ENCODE results near the gene ARHGAP26.

The ARHGAP26 gene

DNA sequence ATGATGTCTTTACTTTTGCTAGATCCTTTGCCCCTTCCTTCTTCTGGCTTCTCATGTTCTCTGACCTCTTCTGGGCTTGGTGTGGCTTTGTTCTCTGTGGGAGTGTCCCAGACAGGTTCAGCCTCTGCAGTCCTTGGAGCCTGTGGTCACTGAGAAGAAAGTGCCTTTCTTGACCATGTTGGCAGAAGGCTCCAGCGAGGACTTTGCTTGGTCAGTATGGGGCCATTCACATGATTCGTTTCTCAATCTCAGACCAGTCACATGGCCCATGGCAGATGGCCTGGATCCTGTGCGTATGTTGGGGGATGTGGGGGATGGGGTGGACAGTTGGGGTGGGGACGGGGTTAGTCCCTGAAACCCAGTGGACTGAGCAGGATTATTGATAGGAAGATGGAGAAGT lies 274.1 kb downstream of the ARHGAP26 start:
- DNase-seq (ENCODE audit: low spot score) = no peak

DNA sequence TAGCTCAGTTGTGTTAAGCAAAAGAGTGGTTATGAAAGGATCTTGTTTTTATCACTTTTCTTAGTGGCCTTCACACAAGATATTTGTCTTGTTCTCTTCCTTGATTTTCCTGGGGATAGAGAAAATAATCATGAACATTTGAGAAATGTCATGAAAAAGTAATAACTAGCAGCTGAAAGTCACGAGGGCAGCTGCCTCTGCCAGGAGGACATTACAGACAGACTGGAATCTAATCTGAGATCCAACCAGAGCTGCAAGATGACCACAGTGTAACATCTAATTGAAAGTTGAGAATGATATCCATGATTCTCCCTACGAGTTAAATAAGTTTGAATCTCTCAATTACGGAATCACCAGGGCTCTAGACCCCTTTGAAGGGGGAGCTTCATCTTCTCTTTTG lies 274.9 kb downstream of the ARHGAP26 start:
- DNase-seq (ENCODE audit: low spot score) = no peak

GRCh38 chr5:143046314-143046713 lies 276.1 kb downstream of the ARHGAP26 start:
- no peak for DNase-seq (ENCODE audit: low spot score)

DNA sequence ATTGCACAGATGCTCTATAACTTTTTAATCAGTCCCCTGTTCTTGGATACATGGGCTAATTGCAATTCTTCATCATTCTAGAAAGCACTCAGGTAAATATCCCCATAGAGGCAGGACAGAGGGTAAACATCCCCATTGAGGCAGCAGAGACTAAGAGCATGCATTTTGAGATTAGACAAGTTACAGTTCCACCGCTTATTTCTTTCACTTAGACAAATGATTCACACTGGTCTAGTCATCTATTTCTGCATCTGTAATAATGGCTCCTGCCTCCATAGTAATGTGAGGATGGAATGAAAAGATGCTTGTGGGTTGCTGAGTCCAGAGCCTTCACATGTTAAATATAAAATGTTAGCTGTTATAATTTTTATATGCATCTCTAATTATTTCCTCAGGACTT lies 276.9 kb downstream of the ARHGAP26 start:
- DNase-seq (ENCODE audit: low spot score) = no peak

GRCh38 chr5:143050183-143050582 lies 280.0 kb downstream of the ARHGAP26 start:
- DNase-seq (ENCODE audit: low spot score) = no peak

DNA sequence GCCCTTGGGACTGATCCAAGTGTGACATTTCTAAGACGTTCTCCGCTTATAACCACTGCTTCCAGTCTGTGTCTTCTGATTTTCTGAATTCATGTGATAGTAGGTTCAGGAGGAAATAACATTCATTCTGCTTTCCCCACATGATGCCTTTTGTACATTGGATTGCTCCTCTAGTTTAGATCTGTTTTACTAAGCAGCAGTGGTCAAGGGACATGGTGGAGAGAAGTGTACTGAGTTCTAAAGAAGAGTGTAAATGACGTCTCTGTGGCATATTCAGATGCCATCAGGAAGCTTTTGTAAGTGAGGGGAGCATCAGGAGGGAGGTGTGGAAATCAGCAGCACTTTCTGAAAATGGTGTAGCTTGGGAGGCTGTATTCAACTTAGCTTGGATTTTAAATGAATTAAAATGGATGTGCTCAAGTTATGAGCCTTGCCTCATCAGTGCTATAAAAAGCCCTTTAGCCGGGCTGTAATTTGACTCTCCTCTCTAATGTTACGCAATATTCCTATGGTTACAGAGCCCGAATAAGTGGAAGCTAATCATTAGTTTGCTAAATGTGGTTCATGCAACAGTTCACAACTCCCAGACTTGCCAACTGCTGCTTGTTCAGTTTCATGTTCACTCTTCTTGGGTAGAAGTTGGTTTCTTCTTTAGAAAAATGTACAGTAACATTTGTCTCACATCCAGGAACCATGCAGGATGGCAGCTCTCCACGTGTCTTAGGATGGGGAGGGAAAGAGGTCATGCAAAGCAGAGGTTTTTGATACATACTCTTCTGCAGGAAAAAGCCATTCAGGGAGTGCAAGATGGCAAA lies 281.3 kb downstream of the ARHGAP26 start:
- peak; percentile 70 for DNase-seq (ENCODE audit: low spot score)

- no peak for DNase-seq (ENCODE audit: low spot score)
Measured at GRCh38 chr5:143052967-143053682, 282.9 kb downstream of the ARHGAP26 start.

DNA sequence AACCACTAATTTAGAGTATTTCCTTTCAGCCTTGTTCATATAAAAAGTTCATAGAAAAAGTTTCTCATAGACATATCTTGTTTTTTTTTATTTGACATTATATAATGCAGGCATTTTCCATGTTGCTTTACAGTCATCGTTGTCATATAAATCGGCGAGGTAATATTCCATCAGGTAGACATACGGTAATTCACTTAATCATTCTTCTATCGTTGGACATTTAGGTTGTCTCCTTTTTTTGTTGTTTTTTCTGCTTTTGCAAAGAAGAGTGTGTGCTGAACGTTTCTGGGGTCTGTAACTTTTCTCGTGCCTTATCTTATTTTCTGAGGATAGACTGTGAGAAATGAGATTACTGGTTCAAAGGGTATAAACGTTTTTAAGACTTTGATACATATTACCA lies 283.6 kb downstream of the ARHGAP26 start:
- DNase-seq (ENCODE audit: low spot score) = no peak

DNA sequence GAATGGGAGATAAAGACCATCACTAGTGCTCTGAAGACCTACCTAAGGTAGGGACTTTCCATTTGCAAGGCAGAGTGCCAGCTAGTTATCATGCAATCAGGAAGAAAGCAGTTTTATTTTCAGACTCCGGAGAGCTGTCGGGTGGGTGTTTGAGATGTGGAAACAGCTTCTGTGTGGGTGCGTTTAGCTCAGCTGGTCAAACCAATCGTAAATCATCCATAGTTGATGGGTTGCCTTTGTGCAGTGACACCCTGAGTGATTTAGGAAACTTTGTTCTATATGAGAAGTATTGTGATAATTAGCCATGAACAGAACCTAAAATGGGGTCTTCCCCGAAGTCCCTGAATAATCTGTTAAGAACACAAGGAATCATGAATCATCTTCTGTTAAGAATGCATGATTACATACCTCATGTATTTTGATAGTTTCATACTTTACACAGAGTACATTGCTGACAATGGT lies 284.3 kb downstream of the ARHGAP26 start:
- no peak for DNase-seq (ENCODE audit: low spot score)

GRCh38 chr5:143055596-143056338 lies 285.6 kb downstream of the ARHGAP26 start:
- no peak for DNase-seq (ENCODE audit: low spot score)

GRCh38 chr5:143056339-143056704 lies 286.1 kb downstream of the ARHGAP26 start:
- no peak for DNase-seq (ENCODE audit: low spot score)

DNA sequence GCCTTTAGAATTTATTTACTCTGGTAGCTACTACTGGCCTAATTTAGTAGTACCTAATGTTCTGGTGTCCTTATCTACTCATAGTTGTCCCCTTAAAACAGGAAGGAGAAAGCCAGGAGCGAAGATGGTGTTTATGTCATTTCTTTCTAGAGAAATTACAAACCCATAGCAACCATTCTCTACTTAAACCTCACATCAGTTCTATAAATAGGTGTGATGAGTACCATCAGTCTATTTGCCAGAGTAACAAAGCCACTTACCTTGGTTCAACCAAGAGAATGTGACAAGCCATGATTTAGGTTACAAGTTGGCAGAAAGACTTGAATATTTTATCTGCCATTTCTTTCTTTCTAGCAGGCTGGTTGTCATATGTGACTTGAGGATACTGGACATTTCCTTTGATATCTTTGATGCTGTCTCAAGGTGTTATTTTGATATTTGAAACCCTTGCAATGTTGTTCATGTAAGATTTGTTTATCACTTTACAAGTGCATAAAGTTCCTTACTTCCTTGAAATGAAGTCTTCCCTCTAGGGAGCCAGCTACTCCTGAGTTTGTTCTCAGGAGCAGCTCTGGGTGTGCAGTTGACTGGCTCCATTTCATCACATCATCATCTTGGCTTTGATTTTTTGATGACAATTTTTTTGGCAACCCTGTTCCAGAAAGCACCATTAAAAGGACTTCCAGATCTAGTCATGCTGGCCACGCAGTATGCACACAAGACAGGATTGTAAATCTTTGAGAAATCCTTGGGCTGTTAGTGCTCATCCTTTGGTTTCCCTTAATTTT lies 286.8 kb downstream of the ARHGAP26 start:
- DNase-seq (ENCODE audit: low spot score) = no peak

- DNase-seq (ENCODE audit: low spot score) = no peak
Measured at GRCh38 chr5:143057580-143057999, 287.4 kb downstream of the ARHGAP26 start.

DNA sequence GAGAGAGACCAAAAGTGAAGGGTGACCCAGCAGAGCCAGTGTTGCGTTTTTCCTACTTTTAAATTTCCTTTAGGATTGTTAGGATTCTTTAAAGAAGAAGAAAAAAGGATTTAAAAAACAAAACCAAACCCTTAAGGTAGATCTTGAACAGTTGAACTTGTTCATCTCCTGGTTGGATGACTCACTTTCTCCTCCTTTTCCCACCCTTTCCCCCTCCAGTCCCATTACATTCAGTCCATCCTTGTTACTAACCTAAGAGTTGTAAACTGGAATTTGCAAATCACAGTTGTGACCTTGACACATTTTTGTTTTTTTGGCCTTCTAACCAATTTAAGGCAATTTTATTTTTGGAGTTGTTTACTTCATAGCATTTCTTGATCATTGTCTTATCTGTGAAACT lies 289.2 kb downstream of the ARHGAP26 start:
- DNase-seq (ENCODE audit: low spot score) = no peak

GRCh38 chr5:143059976-143060765 lies 290.0 kb downstream of the ARHGAP26 start:
- DNase-seq (ENCODE audit: low spot score) = no peak

DNA sequence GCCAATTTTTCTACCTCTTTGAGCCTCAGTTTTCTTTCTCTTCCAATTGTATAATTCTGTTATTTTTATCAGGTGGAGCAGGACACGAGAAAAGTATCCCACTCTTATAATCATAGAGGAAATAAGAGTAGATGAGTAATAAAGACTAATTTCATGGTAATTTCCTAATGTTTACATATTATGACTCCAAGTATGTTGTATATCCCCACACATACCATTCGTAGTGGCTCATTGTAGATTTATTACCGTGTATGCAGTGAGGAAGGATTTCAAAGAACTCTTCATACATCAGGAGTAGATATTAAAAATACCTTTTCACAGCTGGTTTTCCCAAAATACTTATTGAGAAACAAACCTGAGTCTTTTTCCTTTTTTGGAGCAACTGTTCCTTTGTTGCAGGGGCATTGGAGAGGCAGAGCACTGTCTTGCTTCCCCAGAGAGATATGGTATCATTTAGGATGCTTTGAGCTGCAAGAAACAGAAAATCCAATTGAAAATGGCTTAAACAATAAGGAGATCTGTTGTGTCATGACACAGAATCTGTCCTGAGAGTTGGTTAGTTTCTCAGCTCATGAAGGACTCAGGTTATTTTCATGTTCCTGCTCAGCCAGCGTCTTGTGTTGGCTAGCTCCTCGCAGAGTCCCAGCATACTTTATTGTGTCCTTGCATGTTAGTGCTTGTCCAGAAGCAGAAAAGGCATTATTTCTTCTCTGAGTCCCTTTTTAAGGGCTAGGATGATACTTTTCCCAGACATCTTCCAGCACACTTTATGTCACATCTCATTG lies 291.2 kb downstream of the ARHGAP26 start:
- DNase-seq (ENCODE audit: low spot score) = no peak

- no peak for DNase-seq (ENCODE audit: low spot score)
Measured at GRCh38 chr5:143062379-143062778, 292.2 kb downstream of the ARHGAP26 start.

- no peak for DNase-seq (ENCODE audit: low spot score)
Measured at GRCh38 chr5:143063175-143063970, 293.2 kb downstream of the ARHGAP26 start.

DNA sequence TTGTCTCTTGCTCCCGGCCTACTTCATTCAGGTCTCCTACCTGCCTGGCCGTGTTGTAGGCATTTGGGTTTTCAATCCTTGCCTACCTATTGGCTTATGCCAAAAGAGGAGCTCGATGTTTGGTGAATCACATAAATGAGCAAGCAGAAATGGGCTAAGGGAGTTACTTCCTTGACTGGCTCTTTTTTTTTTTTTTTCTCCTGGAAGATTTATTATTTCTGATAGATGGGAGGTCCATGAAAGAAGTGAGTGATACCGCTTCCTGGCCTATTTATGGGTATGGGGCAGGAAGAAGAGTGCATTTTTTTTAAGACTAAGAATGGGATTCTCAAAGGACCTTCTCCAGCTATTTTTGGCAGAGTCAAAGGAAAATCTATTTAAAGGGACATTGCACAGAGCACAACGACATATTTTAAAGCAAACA lies 294.1 kb downstream of the ARHGAP26 start:
- no peak for DNase-seq (ENCODE audit: low spot score)
